ENCODE measurements around the gene SVOP. TPM values are rescaled to one million over a fixed set of nuclear protein-coding genes. Genes with fewer than 3 reads are reported as not detected.
"Not testable (repeated sequence)": the region's sequence is repeated elsewhere in the genome, so short reads cannot be mapped to it uniquely, and the experiment has no call there.

SVOP gene, protein sequence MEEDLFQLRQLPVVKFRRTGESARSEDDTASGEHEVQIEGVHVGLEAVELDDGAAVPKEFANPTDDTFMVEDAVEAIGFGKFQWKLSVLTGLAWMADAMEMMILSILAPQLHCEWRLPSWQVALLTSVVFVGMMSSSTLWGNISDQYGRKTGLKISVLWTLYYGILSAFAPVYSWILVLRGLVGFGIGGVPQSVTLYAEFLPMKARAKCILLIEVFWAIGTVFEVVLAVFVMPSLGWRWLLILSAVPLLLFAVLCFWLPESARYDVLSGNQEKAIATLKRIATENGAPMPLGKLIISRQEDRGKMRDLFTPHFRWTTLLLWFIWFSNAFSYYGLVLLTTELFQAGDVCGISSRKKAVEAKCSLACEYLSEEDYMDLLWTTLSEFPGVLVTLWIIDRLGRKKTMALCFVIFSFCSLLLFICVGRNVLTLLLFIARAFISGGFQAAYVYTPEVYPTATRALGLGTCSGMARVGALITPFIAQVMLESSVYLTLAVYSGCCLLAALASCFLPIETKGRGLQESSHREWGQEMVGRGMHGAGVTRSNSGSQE
- total RNA-seq, result not detected

DNA sequence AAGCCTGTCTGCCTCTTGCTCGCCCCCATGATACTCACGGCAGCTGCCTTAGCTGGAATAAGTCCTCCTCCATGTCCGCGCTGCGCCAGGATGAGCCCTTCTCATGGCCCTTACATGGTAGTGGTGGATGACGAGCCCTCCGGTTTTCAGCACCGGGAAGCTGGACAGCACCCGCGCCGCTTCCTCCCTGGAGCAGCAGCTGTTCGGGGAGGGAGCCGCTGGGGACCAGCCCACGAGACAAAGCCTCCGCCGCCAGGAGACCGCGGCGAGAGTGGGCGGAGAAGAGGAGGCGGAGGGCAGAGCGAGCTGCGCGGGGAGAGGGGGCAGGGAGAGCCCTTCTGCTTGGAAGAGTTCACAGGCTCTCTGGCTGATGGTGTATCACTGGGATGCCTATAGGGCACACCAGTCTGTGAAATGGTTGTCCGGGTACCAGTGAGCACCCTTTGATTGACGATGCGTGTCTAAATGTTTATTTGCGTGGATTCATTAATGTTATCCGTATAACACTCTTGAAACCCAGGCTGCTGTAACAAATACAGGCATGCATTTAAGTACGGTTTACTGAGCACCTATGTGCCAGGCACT, at the start of gene SVOP:
SVOP (minus strand) TSS at position 273 of the 585 bp plus-strand sequence; CDS start at position 73, 200 bp downstream.
- ATAC-seq (peak in 1 of 2 donors; percentile 62), DNase-seq (ENCODE audit: low spot score) (no peak)
- no peaks in the 10 kb centered on the region for H3K36me3 Mint-ChIP-seq
- no peak within 1 kb of the TSS for H3K27ac Mint-ChIP-seq
- no peaks in the 10 kb centered on the region for H3K4me1 Mint-ChIP-seq (ENCODE audit: low read depth in 2 of 2)
- H3K27me3 Mint-ChIP-seq, result peaks cover 12 to 23% of the 10 kb centered on the region in 2 donors
- no peak within 1 kb of the TSS for H3K4me3 Mint-ChIP-seq
- no peaks in the 10 kb centered on the region for H3K9me3 Mint-ChIP-seq

DNA sequence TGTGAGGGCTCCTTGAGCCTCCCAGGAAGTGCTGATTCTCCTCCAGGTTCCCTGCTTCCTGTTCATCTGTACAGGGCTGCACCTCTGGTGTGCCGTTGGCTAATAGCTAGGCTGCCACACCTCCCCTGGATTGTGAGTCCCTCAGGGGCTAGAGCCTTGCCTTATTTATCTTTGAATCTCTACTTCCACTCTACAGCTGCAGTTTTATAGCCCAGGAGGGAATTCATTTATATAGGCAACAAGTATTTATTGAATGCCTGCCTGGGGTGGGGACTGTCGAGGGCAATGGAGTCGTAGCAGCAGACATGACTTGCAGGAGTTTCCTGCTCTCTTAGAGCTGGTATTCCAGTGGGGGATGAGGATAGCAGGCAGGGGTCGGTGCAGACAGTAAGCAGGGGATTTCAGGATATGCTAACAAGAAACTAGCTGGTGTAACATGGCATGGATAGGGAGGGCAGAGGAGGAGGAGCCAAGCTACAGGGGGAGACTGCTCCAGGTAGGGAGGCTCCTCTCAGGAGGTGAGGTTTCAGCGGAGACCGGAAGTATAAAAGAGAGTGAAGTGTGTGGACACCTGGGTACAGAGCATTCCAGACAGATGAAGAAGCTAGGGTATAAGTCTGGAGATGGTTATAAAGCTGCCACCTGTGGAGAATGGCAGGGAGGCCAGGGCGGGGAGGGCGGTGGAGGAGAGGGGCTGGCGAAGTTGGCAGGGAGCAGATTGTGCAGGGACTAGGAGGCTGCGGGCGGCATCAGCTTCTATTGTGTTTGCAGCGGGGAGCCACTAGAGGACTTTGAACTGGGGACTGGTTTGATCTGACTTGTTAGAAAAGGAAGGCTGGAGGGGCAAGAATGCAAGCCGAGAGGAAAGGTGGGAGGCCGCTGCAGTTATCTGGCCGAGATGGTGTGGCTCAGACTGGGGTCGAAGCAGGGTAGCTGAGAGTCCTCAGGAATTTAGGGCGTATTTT, 48.7 kb upstream of the SVOP start:
- ATAC-seq, result no peak
- H3K9me3 Mint-ChIP-seq, result no peaks in the 10 kb centered on the region
- H3K27ac Mint-ChIP-seq, result no peak overlapping the region
- H3K27me3 Mint-ChIP-seq, result no peaks in the 10 kb centered on the region
- H3K4me3 Mint-ChIP-seq, result no peak overlapping the region
- peaks cover 8% of the 10 kb centered on the region for H3K36me3 Mint-ChIP-seq
- no peak for DNase-seq (ENCODE audit: low spot score)
- no peaks in the 10 kb centered on the region for H3K4me1 Mint-ChIP-seq (ENCODE audit: low read depth in 2 of 2)

DNA sequence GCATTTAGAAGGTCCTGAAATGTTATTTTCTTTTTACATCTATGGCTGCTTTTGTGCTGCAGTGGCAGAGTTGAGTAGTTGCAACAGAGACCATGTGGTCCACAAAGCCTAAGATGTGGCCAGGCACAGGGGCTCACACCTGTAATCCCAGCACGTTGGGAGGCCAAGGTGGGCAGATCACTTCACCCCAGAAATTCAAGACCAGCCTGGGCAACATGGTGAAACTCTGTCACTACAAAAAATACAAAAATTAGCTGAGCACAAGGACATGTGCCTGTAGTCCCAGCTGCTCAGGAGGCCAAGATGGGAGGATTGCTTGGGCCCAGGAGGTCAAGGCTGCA, 45.0 kb upstream of the SVOP start:
- Mint-ChIP-seq H3K4me1 (ENCODE audit: low read depth in 2 of 2) (peaks cover 0 to 3% of the 10 kb centered on the region in 2 donors), H3K27me3 (no peaks in the 10 kb centered on the region), H3K9me3 (no peaks in the 10 kb centered on the region), H3K36me3 (no peaks in the 10 kb centered on the region), H3K4me3 (no peak overlapping the region), H3K27ac (no peak overlapping the region)
- no peak for ATAC-seq
- no peak for DNase-seq (ENCODE audit: low spot score)

DNA sequence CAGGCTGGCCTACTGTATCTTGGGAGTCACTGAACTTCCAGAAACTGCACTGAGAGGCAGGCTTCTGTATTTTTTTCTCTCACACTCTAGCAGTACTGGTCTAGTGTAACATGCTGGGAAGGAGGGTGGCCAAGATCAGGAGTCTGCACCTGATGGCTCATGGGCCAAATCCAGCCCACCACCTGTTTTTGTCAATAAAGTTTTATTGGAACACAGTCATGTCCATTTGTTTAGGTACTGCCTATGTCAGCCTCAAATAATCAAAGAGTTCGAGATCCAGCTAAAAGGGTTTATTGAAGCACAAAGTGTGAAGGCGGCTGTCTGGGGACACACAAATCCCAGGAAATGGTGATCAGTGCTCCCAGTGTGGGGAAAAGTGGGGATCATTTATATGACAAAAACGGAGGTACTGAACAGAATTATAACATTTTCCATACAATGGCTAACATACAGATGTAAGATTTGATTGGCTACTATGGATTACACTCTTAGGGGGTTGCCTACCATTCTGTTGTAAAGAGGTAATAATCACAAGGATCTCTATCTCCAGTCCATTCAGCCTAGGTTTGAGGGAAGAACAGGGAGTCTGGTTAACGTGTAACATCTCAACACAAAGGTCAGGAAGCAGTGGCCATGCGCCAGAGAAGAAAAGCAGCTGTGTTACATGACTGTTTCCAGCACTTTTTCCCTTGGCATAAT, 44.4 kb upstream of the SVOP start:
- no peaks in the 10 kb centered on the region for H3K9me3 Mint-ChIP-seq
- H3K4me1 Mint-ChIP-seq (ENCODE audit: low read depth in 2 of 2), result peaks cover 0 to 3% of the 10 kb centered on the region in 2 donors
- no peaks in the 10 kb centered on the region for H3K36me3 Mint-ChIP-seq
- no peak overlapping the region for H3K27ac Mint-ChIP-seq
- DNase-seq (ENCODE audit: low spot score) (no peak), ATAC-seq (no peak)
- H3K27me3 Mint-ChIP-seq, result no peaks in the 10 kb centered on the region
- H3K4me3 Mint-ChIP-seq, result no peak overlapping the region

DNA sequence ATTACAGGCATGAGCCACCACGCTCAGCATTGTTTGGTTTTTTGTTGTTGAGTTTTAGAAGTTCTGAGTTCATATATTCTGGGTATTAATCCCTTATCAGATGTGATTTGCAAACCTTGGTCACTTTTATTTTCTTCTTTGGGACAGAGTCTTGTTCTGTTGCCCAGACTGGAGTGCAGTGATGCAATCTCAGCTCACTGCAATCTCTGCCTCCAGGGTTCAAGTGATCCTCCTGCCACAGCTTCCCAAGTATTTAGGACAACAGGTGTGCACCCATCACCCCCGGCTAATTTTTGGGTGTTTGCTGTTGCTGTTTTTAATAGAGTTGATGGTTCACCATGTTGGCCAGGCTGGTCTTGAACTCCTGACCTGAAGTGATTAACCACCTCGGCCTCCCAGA, 43.3 kb upstream of the SVOP start:
- Mint-ChIP-seq H3K36me3 (no peaks in the 10 kb centered on the region), H3K4me1 (ENCODE audit: low read depth in 2 of 2) (peaks cover 0 to 3% of the 10 kb centered on the region in 2 donors), H3K27me3 (no peaks in the 10 kb centered on the region), H3K9me3 (no peaks in the 10 kb centered on the region), H3K27ac (no peak overlapping the region), H3K4me3 (no peak overlapping the region)
- ATAC-seq (no peak), DNase-seq (ENCODE audit: low spot score) (no peak)

DNA sequence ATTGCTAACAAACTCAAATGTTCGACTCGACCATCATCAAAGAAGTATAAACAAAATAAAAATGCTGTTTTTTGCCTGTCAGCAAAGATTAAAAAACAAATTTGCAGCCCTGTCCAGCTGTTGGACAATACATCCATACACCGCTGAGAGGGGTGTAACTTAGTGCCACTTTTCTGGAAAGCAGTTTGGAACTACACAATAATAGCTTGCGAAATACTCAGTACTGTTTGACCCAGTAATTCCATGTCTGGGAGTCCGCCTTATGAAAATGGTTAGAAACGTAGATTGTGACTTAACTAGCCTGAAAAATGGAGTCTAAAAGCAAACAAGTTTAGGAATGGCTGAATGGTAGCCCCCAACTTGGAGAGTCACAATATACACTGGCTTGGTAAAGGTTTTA, 37.9 kb upstream of the SVOP start:
- H3K27ac Mint-ChIP-seq, result no peak overlapping the region
- ATAC-seq (no peak), DNase-seq (ENCODE audit: low spot score) (no peak)
- H3K9me3 Mint-ChIP-seq, result no peaks in the 10 kb centered on the region
- H3K36me3 Mint-ChIP-seq, result no peaks in the 10 kb centered on the region
- H3K4me3 Mint-ChIP-seq, result no peak overlapping the region
- peaks cover 5% of the 10 kb centered on the region in 2 donors for H3K4me1 Mint-ChIP-seq (ENCODE audit: low read depth in 2 of 2)
- no peaks in the 10 kb centered on the region for H3K27me3 Mint-ChIP-seq

DNA sequence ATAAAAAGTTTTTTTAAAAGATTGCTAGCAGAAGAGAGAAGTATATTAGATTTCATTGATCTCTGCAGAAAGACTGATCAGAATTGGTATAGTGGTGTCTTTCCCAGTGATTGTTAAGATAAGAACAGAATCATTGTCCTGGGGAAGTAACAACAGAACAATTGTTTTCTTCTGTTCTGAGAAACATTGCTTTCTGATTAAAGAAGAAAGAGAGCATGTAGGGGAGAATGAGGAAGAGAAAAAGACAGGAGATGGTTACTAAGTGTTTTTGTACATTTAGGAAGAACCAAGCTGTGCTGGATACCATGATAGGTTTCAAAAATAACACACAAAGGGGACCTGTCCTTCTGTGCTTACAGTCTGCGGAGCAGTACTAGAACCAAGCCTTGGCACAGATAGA, 36.5 kb upstream of the SVOP start:
- ATAC-seq (no peak), DNase-seq (ENCODE audit: low spot score) (no peak)
- H3K27ac Mint-ChIP-seq, result peak overlapping the region in 1 of 2 donors; percentile 17
- H3K4me3 Mint-ChIP-seq, result no peak overlapping the region
- no peaks in the 10 kb centered on the region for H3K27me3 Mint-ChIP-seq
- H3K36me3 Mint-ChIP-seq, result no peaks in the 10 kb centered on the region
- no peaks in the 10 kb centered on the region for H3K9me3 Mint-ChIP-seq
- H3K4me1 Mint-ChIP-seq (ENCODE audit: low read depth in 2 of 2), result peaks cover 6 to 15% of the 10 kb centered on the region in 2 donors

DNA sequence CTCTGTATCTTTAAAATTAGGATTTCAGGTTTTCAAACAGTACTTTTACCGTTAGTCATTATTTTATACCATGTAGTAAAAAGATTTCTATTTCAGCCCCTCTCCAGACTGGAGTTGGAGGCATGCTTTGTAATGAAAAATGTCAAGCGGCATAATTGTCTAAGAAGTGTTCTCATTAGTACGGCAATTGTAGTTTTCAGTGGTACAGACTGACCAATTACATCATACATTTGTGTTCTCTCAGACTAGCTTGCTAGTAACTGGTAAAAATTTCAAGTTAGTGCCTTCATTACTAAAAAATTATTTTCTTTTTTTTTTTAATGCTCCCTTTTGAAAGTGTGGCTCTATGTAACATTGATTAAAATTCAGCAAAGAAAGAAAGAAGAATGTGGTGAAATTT, 36.0 kb upstream of the SVOP start:
- Mint-ChIP-seq H3K4me3 (no peak overlapping the region), H3K36me3 (no peaks in the 10 kb centered on the region), H3K9me3 (no peaks in the 10 kb centered on the region), H3K27ac (peak overlapping the region in 1 of 2 donors; percentile 17), H3K4me1 (ENCODE audit: low read depth in 2 of 2) (peaks cover 10 to 20% of the 10 kb centered on the region in 2 donors), H3K27me3 (no peaks in the 10 kb centered on the region)
- ATAC-seq, result no peak
- DNase-seq (ENCODE audit: low spot score), result no peak

DNA sequence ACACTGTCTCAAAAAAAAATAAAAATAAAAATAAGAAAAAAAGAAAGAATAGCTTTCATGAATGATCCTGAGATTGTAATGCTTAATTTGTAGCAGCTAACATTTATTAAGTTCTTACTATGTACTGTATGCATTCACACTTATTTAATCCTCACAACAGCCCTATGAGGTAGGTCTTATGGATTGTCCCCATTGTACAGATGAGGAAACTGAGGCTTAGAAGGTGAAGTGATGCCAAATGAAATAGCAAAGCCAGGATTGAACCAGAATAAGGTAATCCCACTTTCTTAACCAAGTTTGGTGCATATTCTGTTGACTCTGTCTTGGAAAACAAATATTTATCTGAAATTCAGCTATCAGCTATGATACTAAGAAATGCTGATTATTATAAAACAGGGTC, 33.7 kb upstream of the SVOP start:
- peaks cover 13 to 20% of the 10 kb centered on the region in 2 donors for H3K4me1 Mint-ChIP-seq (ENCODE audit: low read depth in 2 of 2)
- no peaks in the 10 kb centered on the region for H3K27me3 Mint-ChIP-seq
- ATAC-seq, result no peak
- no peaks in the 10 kb centered on the region for H3K36me3 Mint-ChIP-seq
- no peaks in the 10 kb centered on the region for H3K9me3 Mint-ChIP-seq
- no peak overlapping the region for H3K4me3 Mint-ChIP-seq
- peak overlapping the region; percentile 92 to 97 for H3K27ac Mint-ChIP-seq
- DNase-seq (ENCODE audit: low spot score), result no peak

DNA sequence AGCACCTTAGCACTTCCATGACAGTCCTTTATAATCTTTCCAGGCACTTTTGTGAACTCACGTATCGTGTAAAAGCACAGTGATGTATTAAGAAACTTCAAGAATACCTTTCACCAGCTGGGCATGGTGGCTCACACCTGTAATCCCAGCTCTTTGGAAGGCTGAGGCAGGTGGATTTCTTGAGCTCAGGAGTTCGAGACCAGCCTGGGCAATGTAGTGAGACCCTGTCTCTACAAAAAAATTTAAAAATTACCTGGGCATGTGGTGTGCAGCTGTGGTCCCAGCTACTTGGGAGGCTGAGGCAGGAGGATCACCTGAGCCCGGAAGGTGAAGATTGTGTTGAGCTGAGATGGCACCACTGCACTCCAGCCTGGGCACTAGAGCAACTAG, 33.3 kb upstream of the SVOP start:
- H3K27me3 Mint-ChIP-seq; ATAC-seq; H3K36me3 Mint-ChIP-seq; DNase-seq (ENCODE audit: low spot score); H3K9me3 Mint-ChIP-seq: not testable (repeated sequence)
- Mint-ChIP-seq H3K27ac (peak overlapping the region; percentile 92 to 97), H3K4me1 (ENCODE audit: low read depth in 2 of 2) (peaks cover 14 to 20% of the 10 kb centered on the region in 2 donors), H3K4me3 (peak overlapping the region; percentile 94)

DNA sequence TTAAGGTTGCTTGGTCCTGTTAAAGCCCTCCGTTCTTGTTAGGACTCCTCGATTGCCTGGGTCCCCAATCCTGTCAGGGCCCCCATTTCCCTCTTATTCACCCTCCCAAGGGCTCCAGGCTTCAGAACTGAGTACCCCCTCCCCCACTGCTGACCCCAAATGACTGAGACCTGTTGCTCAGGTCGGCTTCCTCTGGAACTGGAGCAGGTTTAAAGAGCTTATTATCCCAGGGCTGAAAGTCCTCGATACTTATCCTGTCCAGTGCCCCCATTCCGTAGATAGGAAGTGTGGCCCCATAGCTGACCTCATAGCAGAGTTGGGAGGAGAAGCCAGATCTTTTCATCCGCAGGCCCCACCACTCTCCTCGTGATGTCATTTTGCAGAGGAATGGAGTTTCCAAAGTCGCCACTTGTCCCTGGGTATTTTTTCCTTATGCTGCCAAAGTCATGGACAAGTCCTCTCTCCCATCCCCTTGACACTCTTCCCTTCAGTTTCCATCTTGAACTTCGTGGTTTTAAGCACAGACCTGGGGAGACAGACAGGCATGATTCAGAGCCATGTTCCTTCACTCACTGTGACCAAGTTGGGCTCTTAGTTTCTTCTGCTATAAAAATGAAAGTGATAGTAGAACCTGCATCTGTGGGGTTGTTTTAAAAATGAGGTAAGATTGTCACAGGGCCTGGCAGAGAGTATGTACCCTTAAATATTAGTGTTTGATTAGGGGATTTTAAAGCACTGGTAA, 32.7 kb upstream of the SVOP start:
- H3K4me1 Mint-ChIP-seq (ENCODE audit: low read depth in 2 of 2), result peaks cover 14 to 20% of the 10 kb centered on the region in 2 donors

DNA sequence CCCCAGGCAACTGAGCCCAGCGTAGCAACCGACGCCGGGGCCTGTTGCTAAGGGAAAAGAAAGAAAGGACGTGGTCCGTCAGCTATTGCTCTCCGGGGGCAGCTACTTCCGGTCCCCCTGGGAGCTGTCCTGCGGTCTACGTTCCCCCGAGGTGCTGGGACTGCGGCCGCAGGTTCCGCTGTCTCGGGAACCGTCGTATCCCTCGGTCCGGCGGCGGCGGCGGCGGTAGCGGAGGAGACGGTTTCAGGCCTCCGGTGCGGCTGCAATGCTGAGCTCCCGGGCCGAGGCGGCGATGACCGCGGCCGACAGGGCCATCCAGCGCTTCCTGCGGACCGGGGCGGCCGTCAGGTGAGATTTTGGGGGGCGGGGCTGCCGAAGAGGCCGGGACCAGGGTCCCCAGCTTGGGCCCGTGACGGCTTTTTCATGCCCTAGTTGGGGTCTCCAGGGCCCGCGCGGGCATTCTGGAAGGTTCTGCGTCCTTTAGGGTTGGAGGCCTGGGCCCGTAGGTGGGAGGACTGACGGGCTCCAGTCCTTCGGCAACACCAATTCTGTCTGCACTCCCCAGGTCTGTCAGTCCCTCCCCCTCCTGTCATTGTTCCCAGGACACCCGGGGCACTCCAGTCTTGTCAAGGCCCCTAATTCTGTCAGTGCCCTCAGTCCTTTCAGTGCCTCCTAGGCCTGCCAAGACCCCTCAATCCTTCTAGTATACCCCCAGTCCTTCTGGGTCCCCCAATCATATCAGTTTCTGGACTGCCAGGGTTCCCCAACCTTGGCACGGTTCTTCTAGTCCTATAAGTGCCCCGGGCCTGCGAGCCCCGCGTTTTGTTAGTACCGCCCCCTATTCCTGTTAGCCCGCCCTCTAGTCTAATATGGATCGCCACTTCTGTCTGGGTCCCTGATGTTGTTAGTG, 31.8 kb upstream of the SVOP start, which contains the start of gene USP30:
USP30 (plus strand) TSS at position 163 of the 910 bp plus-strand sequence; CDS start at position 266, 103 bp downstream.
- H3K4me3 Mint-ChIP-seq, result peak within 1 kb of the TSS; percentile 94
- DNase-seq (ENCODE audit: low spot score) (peak; percentile 85), ATAC-seq (peak; percentile 92 to 94)
- no peaks in the 10 kb centered on the region for H3K36me3 Mint-ChIP-seq
- H3K27me3 Mint-ChIP-seq, result no peaks in the 10 kb centered on the region
- H3K4me1 Mint-ChIP-seq (ENCODE audit: low read depth in 2 of 2), result peaks cover 14 to 20% of the 10 kb centered on the region in 2 donors
- H3K27ac Mint-ChIP-seq, result peak within 1 kb of the TSS; percentile 92 to 97
- H3K9me3 Mint-ChIP-seq, result no peaks in the 10 kb centered on the region

More for the DNA sequence above, 32.7 kb upstream of the SVOP start:
- no peaks in the 10 kb centered on the region for H3K9me3 Mint-ChIP-seq
- no peaks in the 10 kb centered on the region for H3K36me3 Mint-ChIP-seq
- peak overlapping the region; percentile 94 for H3K4me3 Mint-ChIP-seq
- DNase-seq (ENCODE audit: low spot score), result peak; percentile 58
- ATAC-seq, result peak; percentile 79 to 85
- peak overlapping the region; percentile 92 to 97 for H3K27ac Mint-ChIP-seq
- H3K27me3 Mint-ChIP-seq, result no peaks in the 10 kb centered on the region
